HCT116 (cell line): Measurements from ENCODE around the gene NEMP2. TPM values are rescaled to one million over a fixed set of nuclear protein-coding genes. Genes with fewer than 3 reads are reported as not detected.

Experiments used
- ATAC-seq: fragments of 200-7000 bp; cut with Tn5 transposase; 2 replicates; pipeline ENCODE4 v1.9.1; 2020; ENCODE audit warnings: mild to moderate bottlenecking, moderate library complexity
- BruUV-seq: library from RNA; stranded (reverse); fragments of 400-500 nt; replicated peaks from 2 replicates; lab custom pipeline; 2021; lab: Mats Ljungman, UMichigan
- CTCF ChIA-PET: fragments of 300-600 bp; sonication (Branson Sonifier 250); formaldehyde crosslinking; loops from one replicate; lab custom pipeline; 2021; ENCODE audit warnings: antibody characterized with exemption; lab: Charles Lee
- POLR2A ChIA-PET: fragments of 300-600, 350-600 bp; sonication (Branson Sonifier 250); formaldehyde crosslinking; loops from one replicate; lab custom pipeline; 2021; ENCODE audit warnings: antibody characterized with exemption; lab: Charles Lee
- RAD21 ChIA-PET, 2 experiments: fragments of 300-600 bp; sonication (Branson Sonifier 250); formaldehyde crosslinking; loops; one replicate each; lab custom pipeline; 2023; ENCODE audit warnings: low total read pairs in 2 of 2; ENCODE audit not compliant: uncharacterized antibody in 2 of 2, unreplicated experiment in 2 of 2, low non-redundant PET in 1 of 2; lab: Charles Lee
- DNase-seq: peaks from one replicate; pipeline ENCODE4 v3.0.0-alpha.2; 2010; ENCODE audit warnings: low read depth, low spot score
- H2AFZ ChIP-seq: fragments of 200-600 bp; shearing (Covaris generic), sonication (generic); 2 replicates; pipeline ENCODE4 v1.6.1; 2017; ENCODE audit warnings: low read depth, mixed run types, mixed read lengths, antibody characterized with exemption, low read length; ENCODE audit not compliant: poor library complexity, severe bottlenecking
- H3K27ac ChIP-seq: 2 replicates; pipeline ENCODE4 v1.5.1; 2012; ENCODE audit warnings: low read depth, low read length
- H3K27me3 ChIP-seq: fragments of 200-600 bp; sonication (generic); 2 replicates; pipeline ENCODE4 v1.6.1; 2016; ENCODE audit warnings: mixed run types, low read length, mixed read lengths; ENCODE audit not compliant: insufficient read depth
- H3K36me3 ChIP-seq, 2 experiments: fragments of 200-500 bp in 1 of 2; fragments of 200-600 bp in 1 of 2; sonication (Bioruptor generic) in 1 of 2; sonication (generic) in 1 of 2; 2 replicates each; pipeline versions ENCODE4 v1.5.1 to v1.6.1; 2014 to 2016; ENCODE audit warnings: low read length in 2 of 2, inconsistent platforms in 1 of 2, mixed read lengths in 1 of 2, mixed run types in 1 of 2; ENCODE audit not compliant: insufficient read depth in 2 of 2, control insufficient read depth in 1 of 2
- H3K4me1 ChIP-seq, 2 experiments: fragments of 200-600 bp in 1 of 2; sonication (generic) in 1 of 2; 2 replicates each; pipeline versions ENCODE4 v1.5.1 to v1.6.1; 2012 to 2017; ENCODE audit warnings: low read length in 2 of 2, inconsistent platforms in 1 of 2, mild to moderate bottlenecking in 1 of 2, mixed read lengths in 1 of 2, mixed run types in 1 of 2, moderate library complexity in 1 of 2; ENCODE audit not compliant: insufficient read depth in 2 of 2, control insufficient read depth in 1 of 2
- H3K4me2 ChIP-seq: fragments of 200-600 bp; sonication (generic); 2 replicates; pipeline ENCODE4 v1.6.1; 2017; ENCODE audit warnings: mixed run types, low read length, mixed read lengths
- H3K4me3 ChIP-seq, 2 experiments: fragments of 200-600 bp in 1 of 2; sonication (generic) in 1 of 2; replicated peaks in 1 of 2; 2 replicates each; pipeline ENCODE4 v1.5.1; 2011 to 2016; ENCODE audit warnings: low read length in 2 of 2, control low read depth in 1 of 2, low read depth in 1 of 2, mild to moderate bottlenecking in 1 of 2, mixed read lengths in 1 of 2, mixed run types in 1 of 2
- H3K79me2 ChIP-seq: fragments of 200-600 bp; sonication (generic); 2 replicates; pipeline ENCODE4 v1.6.1; 2017; ENCODE audit warnings: mild to moderate bottlenecking, mixed run types, low read length, moderate library complexity, mixed read lengths; ENCODE audit not compliant: insufficient read depth
- H3K9ac ChIP-seq: fragments of 200-600 bp; sonication (generic); 2 replicates; pipeline ENCODE4 v1.6.1; 2016; ENCODE audit warnings: low read length, mixed read lengths
- H3K9me2 ChIP-seq: fragments of 200-600 bp; sonication (generic), shearing (Covaris generic); 2 replicates; pipeline ENCODE4 v1.6.1; 2017; ENCODE audit warnings: mixed run types, mild to moderate bottlenecking, moderate library complexity; ENCODE audit not compliant: insufficient read depth
- H3K9me3 ChIP-seq, 2 experiments: fragments of 200-500 bp in 1 of 2; fragments of 200-600 bp in 1 of 2; sonication (Bioruptor generic) in 1 of 2; sonication (generic) in 1 of 2; 2 replicates each; pipeline ENCODE4 v1.6.1; 2014 to 2017; ENCODE audit warnings: low read length in 2 of 2, mixed read lengths in 2 of 2, inconsistent platforms in 1 of 2, low read depth in 1 of 2, mild to moderate bottlenecking in 1 of 2, mixed run types in 1 of 2, moderate library complexity in 1 of 2; ENCODE audit not compliant: control insufficient read depth in 1 of 2, insufficient read depth in 1 of 2
- H4K20me1 ChIP-seq: fragments of 200-600 bp; sonication (generic), shearing (Covaris generic); 2 replicates; pipeline ENCODE4 v1.6.1; 2017; ENCODE audit warnings: mixed run types, mild to moderate bottlenecking, moderate library complexity; ENCODE audit not compliant: insufficient read depth
- EGR1 ChIP-seq: IDR thresholded peaks from 2 replicates; pipeline ENCODE4 v1.6.1; 2012; ENCODE audit warnings: low read depth
- EZH2 ChIP-seq: fragments of 200-600 bp; sonication (generic); IDR thresholded peaks from 2 replicates; pipeline ENCODE4 v1.6.1; 2017; ENCODE audit warnings: antibody characterized with exemption, mixed run types
- EZH2phosphoT487 ChIP-seq: fragments of 200-600 bp; IDR thresholded peaks from 2 replicates; pipeline ENCODE4 v1.6.1; 2018; ENCODE audit warnings: antibody characterized with exemption, borderline replicate concordance
- JUND ChIP-seq: IDR thresholded peaks from 2 replicates; pipeline ENCODE4 v1.6.1; 2012
- SRF ChIP-seq: IDR thresholded peaks from 2 replicates; pipeline ENCODE4 v1.6.1; 2012; ENCODE audit warnings: low read depth
- intact Hi-C: fragments of 100-400 bp; cut with micrococcal nuclease; formaldehyde crosslinking; loops from 2 replicates; pipeline ENCODE4 v1.10.0; 2022
- total RNA-seq: library from RNA; stranded (reverse); gene quantifications from one replicate; pipeline ENCODE4 v1.2.1, GENCODE V29; 2021; ENCODE audit not compliant: unreplicated experiment
- TF ChIP-seq, protein P1 (sequence below): IDR thresholded peaks from 2 replicates; pipeline ENCODE4 v1.6.1; 2012

The NEMP2 gene
- total RNA-seq, 1 experiment from 2014 or later: 8.6 TPM

DNA sequence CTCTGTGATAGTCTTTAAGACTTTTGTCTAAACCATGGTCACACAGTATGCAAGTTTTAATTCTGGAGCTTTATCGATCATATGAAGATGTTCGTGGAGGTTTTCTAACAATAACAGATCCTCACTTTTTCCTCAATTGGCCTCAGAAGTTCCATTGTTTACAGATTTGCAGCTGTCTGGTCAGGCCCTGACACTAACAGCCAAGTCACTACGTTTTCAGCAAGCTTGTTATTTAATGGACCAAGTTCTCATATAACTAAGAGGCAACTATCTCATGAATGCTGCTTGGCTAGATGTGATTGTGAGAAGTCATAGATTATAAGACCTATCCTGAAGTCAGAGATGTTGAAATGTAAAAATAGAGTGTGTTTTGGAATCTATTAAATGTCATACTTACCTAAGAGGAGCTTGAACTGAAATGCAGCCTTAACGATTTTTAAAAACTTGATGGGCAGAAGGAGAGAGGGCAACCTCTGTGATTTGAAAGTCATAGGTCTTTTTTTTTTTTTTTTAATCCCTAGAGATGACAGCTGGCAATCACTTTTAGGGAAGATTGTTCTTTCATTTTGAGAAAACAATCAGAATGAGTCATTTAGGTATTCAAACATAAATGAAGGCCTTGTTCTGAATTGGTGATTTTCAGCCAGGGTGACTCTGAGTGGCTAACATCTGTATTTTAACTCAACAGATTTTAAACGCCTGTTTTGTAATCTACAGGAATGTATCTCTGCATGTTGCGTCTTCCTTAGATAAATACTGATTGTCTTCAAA lies 48.4 kb upstream of the NEMP2 start:
- Histone ChIP-seq H2AFZ (no peak overlapping the region), H3K79me2 (no peaks in the 10 kb centered on the region), H3K27me3 (no peaks in the 10 kb centered on the region), H3K9me2 (no peaks in the 10 kb centered on the region; the same call in 1 of the 2 replicates), H3K4me1 (peaks cover 19 to 47% of the 10 kb centered on the region in 2 experiments), H3K27ac (no peak overlapping the region), H3K9ac (no peak overlapping the region), H3K9me3 (no peaks in the 10 kb centered on the region), H4K20me1 (no peaks in the 10 kb centered on the region), H3K36me3 (no peaks in the 10 kb centered on the region), H3K4me2 (no peak overlapping the region), H3K4me3 (no peak overlapping the region)
- no TSS peak for BruUV-seq
- ChIA-PET CTCF (no interaction called here), RAD21 (no interaction called here), POLR2A (no interaction called here)
- intact Hi-C loops: no loop called here
- no peak for TF ChIP-seq EZH2phosphoT487
- TF ChIP-seq, protein P1, sequence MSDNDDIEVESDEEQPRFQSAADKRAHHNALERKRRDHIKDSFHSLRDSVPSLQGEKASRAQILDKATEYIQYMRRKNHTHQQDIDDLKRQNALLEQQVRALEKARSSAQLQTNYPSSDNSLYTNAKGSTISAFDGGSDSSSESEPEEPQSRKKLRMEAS: no peak
- TF ChIP-seq EZH2: no peak
- ATAC-seq (no peak), DNase-seq (no peak)

DNA sequence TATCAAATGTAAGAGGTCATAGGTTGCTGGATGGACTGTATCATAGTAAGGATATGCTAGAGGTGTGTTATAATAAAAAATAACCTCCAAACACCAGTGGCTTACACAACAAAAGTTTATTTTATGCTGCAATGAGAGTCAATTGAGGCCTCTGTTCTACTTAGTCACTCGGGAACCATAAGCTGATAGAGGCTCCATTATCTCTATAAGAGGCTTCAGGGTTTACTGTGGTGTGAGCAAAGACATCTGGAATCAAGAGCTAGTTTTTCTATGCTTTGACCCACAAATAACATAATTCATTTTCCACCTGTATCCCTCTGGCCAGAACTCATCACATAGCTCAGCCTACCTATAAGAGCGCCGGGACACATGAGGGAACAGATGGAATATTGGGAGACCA lies 47.5 kb upstream of the NEMP2 start:
- Histone ChIP-seq H3K4me1 (peaks cover 18 to 44% of the 10 kb centered on the region in 2 experiments), H3K4me3 (no peak overlapping the region), H3K36me3 (no peaks in the 10 kb centered on the region), H2AFZ (no peak overlapping the region), H3K9me3 (no peaks in the 10 kb centered on the region), H3K4me2 (no peak overlapping the region), H3K79me2 (no peaks in the 10 kb centered on the region), H3K9ac (no peak overlapping the region), H4K20me1 (no peaks in the 10 kb centered on the region), H3K27me3 (no peaks in the 10 kb centered on the region), H3K27ac (no peak overlapping the region), H3K9me2 (no peaks in the 10 kb centered on the region; the same call in 1 of the 2 replicates)
- ATAC-seq: no peak
- no TSS peak for BruUV-seq
- no peak for DNase-seq
- intact Hi-C loops: no loop called here
- CTCF ChIA-PET: no interaction called here
- RAD21 ChIA-PET: no interaction called here
- TF ChIP-seq JUND (no peak), EGR1 (no peak), SRF (no peak)
- POLR2A ChIA-PET: no interaction called here
